H1 (cell line): Measurements from ENCODE around the gene SLC37A2. TPM values are rescaled to one million over a fixed set of nuclear protein-coding genes. Genes with fewer than 3 reads are reported as not detected.

ENCODE experiments used
- ATF2 ChIP-seq: IDR thresholded peaks from 2 replicates; pipeline ENCODE4 v1.6.1; 2012; ENCODE audit warnings: low read length, inconsistent platforms
- CTCF ChIP-seq, 3 experiments: IDR thresholded peaks; 1 replicate in 2 of 3; 2 replicates in 1 of 3; pipeline versions ENCODE4 v1.5.1 to v1.6.1; 2011; ENCODE audit warnings: low read length in 3 of 3, mild to moderate bottlenecking in 3 of 3, inconsistent platforms in 2 of 3, low read depth in 1 of 3, moderate library complexity in 1 of 3; ENCODE audit not compliant: insufficient read depth in 1 of 3; ENCODE audit errors: control extremely low read depth in 1 of 3
- JUN ChIP-seq: IDR thresholded peaks from 2 replicates; pipeline ENCODE4 v1.6.1; 2011; ENCODE audit warnings: low read depth, mild to moderate bottlenecking, improper control_type of control experiment, low read length
- MAFK ChIP-seq: IDR thresholded peaks from 2 replicates; pipeline ENCODE4 v1.6.1; 2012; ENCODE audit warnings: low read depth, mild to moderate bottlenecking, improper control_type of control experiment, low read length
- polyA plus RNA-seq, 7 experiments: library from polyadenylated mRNA; depleted of rRNA in 3 of 7; stranded (reverse) in 5 of 7; unstranded in 2 of 7; fragments of >200 nt in 5 of 7; fragments of 200-250 nt in 2 of 7; gene quantifications; 1 replicate in 5 of 7; 2 replicates in 1 of 7; 4 replicates in 1 of 7; pipeline versions ENCODE4 v1.2.1 to v1.2.3, GENCODE V29; 2011 to 2013; ENCODE audit warnings: missing spikeins in 2 of 7, mixed read lengths in 2 of 7
- total RNA-seq: library from RNA; stranded (reverse); fragmentation: NEBNext Ultra II Directional; extraction: Animal tissue kit (Norgen Biotek cat#: 25700); gene quantifications from 2 replicates; pipeline ENCODE4 v1.2.1, GENCODE V29; 2021
- TF ChIP-seq, protein P1 (sequence below): fragments of 300-600 bp; sonication (generic); IDR thresholded peaks from 2 replicates; pipeline ENCODE4 v1.7.1; 2012; ENCODE audit warnings: low read length, moderate library complexity, mild to moderate bottlenecking, inconsistent platforms; ENCODE audit not compliant: insufficient replicate concordance

Gene SLC37A2
- total and polyA plus RNA-seq, 2 of the 8 experiments (the other 6 are each of a cell fraction or from before 2014, with no cell fraction given) = 1.3 to 1.9 TPM

DNA sequence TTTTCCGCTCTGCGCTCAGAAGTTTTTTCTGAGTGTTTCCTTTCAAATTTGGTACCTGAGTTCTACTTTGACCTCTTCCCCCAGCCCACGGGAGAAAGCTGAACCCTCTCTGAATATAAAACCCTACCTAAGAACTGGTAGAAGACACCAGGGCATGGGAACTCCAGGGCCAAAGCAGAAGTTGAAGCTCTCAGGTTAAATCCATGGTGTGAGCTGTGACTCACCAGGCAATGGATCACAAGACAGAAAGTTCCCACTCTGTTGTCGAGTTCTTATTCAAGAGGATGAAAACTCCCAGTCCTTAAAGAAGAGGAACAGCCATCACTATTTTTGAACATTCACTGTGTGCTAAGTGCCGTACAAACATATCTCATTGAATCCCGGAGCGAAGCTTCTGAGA is 39.4 kb downstream of the SLC37A2 start (continued):
- TF ChIP-seq CTCF (IDR thresholded peaks at IDR 0.05; ENCODE audit: control extremely low read depth in 1 of 3, insufficient read depth in 1 of 3, low read depth in 1 of 3, low read length in 3 of 3) = no peak
- TF ChIP-seq, protein P1, sequence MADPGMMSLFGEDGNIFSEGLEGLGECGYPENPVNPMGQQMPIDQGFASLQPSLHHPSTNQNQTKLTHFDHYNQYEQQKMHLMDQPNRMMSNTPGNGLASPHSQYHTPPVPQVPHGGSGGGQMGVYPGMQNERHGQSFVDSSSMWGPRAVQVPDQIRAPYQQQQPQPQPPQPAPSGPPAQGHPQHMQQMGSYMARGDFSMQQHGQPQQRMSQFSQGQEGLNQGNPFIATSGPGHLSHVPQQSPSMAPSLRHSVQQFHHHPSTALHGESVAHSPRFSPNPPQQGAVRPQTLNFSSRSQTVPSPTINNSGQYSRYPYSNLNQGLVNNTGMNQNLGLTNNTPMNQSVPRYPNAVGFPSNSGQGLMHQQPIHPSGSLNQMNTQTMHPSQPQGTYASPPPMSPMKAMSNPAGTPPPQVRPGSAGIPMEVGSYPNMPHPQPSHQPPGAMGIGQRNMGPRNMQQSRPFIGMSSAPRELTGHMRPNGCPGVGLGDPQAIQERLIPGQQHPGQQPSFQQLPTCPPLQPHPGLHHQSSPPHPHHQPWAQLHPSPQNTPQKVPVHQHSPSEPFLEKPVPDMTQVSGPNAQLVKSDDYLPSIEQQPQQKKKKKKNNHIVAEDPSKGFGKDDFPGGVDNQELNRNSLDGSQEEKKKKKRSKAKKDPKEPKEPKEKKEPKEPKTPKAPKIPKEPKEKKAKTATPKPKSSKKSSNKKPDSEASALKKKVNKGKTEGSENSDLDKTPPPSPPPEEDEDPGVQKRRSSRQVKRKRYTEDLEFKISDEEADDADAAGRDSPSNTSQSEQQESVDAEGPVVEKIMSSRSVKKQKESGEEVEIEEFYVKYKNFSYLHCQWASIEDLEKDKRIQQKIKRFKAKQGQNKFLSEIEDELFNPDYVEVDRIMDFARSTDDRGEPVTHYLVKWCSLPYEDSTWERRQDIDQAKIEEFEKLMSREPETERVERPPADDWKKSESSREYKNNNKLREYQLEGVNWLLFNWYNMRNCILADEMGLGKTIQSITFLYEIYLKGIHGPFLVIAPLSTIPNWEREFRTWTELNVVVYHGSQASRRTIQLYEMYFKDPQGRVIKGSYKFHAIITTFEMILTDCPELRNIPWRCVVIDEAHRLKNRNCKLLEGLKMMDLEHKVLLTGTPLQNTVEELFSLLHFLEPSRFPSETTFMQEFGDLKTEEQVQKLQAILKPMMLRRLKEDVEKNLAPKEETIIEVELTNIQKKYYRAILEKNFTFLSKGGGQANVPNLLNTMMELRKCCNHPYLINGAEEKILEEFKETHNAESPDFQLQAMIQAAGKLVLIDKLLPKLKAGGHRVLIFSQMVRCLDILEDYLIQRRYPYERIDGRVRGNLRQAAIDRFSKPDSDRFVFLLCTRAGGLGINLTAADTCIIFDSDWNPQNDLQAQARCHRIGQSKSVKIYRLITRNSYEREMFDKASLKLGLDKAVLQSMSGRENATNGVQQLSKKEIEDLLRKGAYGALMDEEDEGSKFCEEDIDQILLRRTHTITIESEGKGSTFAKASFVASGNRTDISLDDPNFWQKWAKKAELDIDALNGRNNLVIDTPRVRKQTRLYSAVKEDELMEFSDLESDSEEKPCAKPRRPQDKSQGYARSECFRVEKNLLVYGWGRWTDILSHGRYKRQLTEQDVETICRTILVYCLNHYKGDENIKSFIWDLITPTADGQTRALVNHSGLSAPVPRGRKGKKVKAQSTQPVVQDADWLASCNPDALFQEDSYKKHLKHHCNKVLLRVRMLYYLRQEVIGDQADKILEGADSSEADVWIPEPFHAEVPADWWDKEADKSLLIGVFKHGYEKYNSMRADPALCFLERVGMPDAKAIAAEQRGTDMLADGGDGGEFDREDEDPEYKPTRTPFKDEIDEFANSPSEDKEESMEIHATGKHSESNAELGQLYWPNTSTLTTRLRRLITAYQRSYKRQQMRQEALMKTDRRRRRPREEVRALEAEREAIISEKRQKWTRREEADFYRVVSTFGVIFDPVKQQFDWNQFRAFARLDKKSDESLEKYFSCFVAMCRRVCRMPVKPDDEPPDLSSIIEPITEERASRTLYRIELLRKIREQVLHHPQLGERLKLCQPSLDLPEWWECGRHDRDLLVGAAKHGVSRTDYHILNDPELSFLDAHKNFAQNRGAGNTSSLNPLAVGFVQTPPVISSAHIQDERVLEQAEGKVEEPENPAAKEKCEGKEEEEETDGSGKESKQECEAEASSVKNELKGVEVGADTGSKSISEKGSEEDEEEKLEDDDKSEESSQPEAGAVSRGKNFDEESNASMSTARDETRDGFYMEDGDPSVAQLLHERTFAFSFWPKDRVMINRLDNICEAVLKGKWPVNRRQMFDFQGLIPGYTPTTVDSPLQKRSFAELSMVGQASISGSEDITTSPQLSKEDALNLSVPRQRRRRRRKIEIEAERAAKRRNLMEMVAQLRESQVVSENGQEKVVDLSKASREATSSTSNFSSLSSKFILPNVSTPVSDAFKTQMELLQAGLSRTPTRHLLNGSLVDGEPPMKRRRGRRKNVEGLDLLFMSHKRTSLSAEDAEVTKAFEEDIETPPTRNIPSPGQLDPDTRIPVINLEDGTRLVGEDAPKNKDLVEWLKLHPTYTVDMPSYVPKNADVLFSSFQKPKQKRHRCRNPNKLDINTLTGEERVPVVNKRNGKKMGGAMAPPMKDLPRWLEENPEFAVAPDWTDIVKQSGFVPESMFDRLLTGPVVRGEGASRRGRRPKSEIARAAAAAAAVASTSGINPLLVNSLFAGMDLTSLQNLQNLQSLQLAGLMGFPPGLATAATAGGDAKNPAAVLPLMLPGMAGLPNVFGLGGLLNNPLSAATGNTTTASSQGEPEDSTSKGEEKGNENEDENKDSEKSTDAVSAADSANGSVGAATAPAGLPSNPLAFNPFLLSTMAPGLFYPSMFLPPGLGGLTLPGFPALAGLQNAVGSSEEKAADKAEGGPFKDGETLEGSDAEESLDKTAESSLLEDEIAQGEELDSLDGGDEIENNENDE = no peak
- TF ChIP-seq JUN = no peak
- TF ChIP-seq ATF2 = no peak
- no peak for TF ChIP-seq MAFK
